H9 (cell line): ENCODE results near the gene DAZAP1. TPM values are rescaled to one million over a fixed set of nuclear protein-coding genes. Genes with fewer than 3 reads are reported as not detected.

Experiments
- DNase-seq: peaks from one replicate; pipeline ENCODE4 v3.0.0-alpha.2; 2017
- H2AFZ ChIP-seq: one replicate; pipeline ENCODE4 v1.6.1; 2013; ENCODE audit warnings: mild to moderate bottlenecking, low read length, control low read depth, moderate library complexity
- H2AK5ac ChIP-seq: 2 replicates; pipeline ENCODE4 v1.6.1; 2013; ENCODE audit warnings: low read length, control low read depth, mixed read lengths; ENCODE audit not compliant: insufficient read length
- H2BK120ac ChIP-seq: one replicate; pipeline ENCODE4 v1.6.1; 2013; ENCODE audit warnings: low read depth, mild to moderate bottlenecking, low read length, control low read depth, inconsistent platforms; ENCODE audit not compliant: poor library complexity, severe bottlenecking
- H2BK12ac ChIP-seq: 2 replicates; pipeline ENCODE4 v1.6.1; 2013; ENCODE audit warnings: low read length, control low read depth, mixed read lengths, low read depth; ENCODE audit not compliant: insufficient read length
- H2BK15ac ChIP-seq: 2 replicates; pipeline ENCODE4 v1.6.1; 2013; ENCODE audit warnings: low read depth, low read length, control low read depth
- H2BK20ac ChIP-seq: one replicate; pipeline ENCODE4 v1.6.1; 2013; ENCODE audit warnings: low read depth, mild to moderate bottlenecking, low read length, control low read depth, inconsistent platforms; ENCODE audit not compliant: poor library complexity, severe bottlenecking
- H2BK5ac ChIP-seq: 2 replicates; pipeline ENCODE4 v1.6.1; 2013; ENCODE audit warnings: low read length, control low read depth, mixed read lengths; ENCODE audit not compliant: insufficient read length
- H3K14ac ChIP-seq: 2 replicates; pipeline ENCODE4 v1.6.1; 2013; ENCODE audit warnings: low read length, control low read depth; ENCODE audit not compliant: insufficient read depth
- H3K18ac ChIP-seq: 2 replicates; pipeline ENCODE4 v1.6.1; 2013; ENCODE audit warnings: low read depth, mild to moderate bottlenecking, mixed read lengths, low read length, control low read depth; ENCODE audit not compliant: insufficient read length
- H3K23ac ChIP-seq: 2 replicates; pipeline ENCODE4 v1.6.1; 2013; ENCODE audit warnings: low read length, control low read depth, mixed read lengths, low read depth; ENCODE audit not compliant: insufficient read length
- H3K23me2 ChIP-seq: 2 replicates; pipeline ENCODE4 v1.6.1; 2013; ENCODE audit warnings: low read depth, mild to moderate bottlenecking, mixed read lengths, low read length, control low read depth; ENCODE audit not compliant: insufficient read length, poor library complexity, severe bottlenecking
- H3K27ac ChIP-seq: 2 replicates; pipeline ENCODE4 v1.5.1; 2013; ENCODE audit warnings: low read length, control low read depth, mixed read lengths, low read depth; ENCODE audit not compliant: insufficient read length
- H3K27me3 ChIP-seq: 2 replicates; pipeline ENCODE4 v1.6.1; 2013; ENCODE audit warnings: low read length, control low read depth, inconsistent platforms; ENCODE audit not compliant: insufficient read depth
- H3K4ac ChIP-seq: 2 replicates; pipeline ENCODE4 v1.6.1; 2013; ENCODE audit warnings: low read depth, mild to moderate bottlenecking, control low read depth, inconsistent platforms, low read length, moderate library complexity
- H3K4me1 ChIP-seq: 2 replicates; pipeline ENCODE4 v1.6.1; 2013; ENCODE audit warnings: low read length, control low read depth, inconsistent platforms; ENCODE audit not compliant: insufficient read depth
- H3K4me2 ChIP-seq: 2 replicates; pipeline ENCODE4 v1.6.1; 2013; ENCODE audit warnings: low read length, control low read depth, mixed read lengths; ENCODE audit not compliant: insufficient read length, insufficient read depth
- H3K56ac ChIP-seq: 2 replicates; pipeline ENCODE4 v1.6.1; 2013; ENCODE audit warnings: low read depth, mild to moderate bottlenecking, mixed read lengths, low read length, control low read depth; ENCODE audit not compliant: insufficient read length
- H3K79me1 ChIP-seq: 2 replicates; pipeline ENCODE4 v1.6.1; 2013; ENCODE audit warnings: low read depth, mild to moderate bottlenecking, moderate library complexity, low read length, control low read depth, inconsistent platforms; ENCODE audit not compliant: insufficient read depth, poor library complexity, severe bottlenecking
- H3K79me2 ChIP-seq: 2 replicates; pipeline ENCODE4 v1.6.1; 2013; ENCODE audit warnings: low read length, control low read depth, inconsistent platforms; ENCODE audit not compliant: insufficient read depth
- H3K9ac ChIP-seq: 2 replicates; pipeline ENCODE4 v1.6.1; 2013; ENCODE audit warnings: low read length, control low read depth, mixed read lengths; ENCODE audit not compliant: insufficient read length; ENCODE audit errors: extremely low read depth
- H3K9me3 ChIP-seq: one replicate; pipeline ENCODE4 v1.6.1; 2013; ENCODE audit warnings: low read depth, low read length, inconsistent platforms; ENCODE audit not compliant: control insufficient read depth
- H3T11ph ChIP-seq: one replicate; pipeline ENCODE4 v1.6.1; 2013; ENCODE audit warnings: mild to moderate bottlenecking, low read length, control low read depth, inconsistent platforms
- H4K20me1 ChIP-seq: one replicate; pipeline ENCODE4 v1.6.1; 2013; ENCODE audit not compliant: control insufficient read depth, insufficient read length, insufficient read depth
- H4K5ac ChIP-seq: 2 replicates; pipeline ENCODE4 v1.6.1; 2013; ENCODE audit warnings: low read depth, mild to moderate bottlenecking, mixed read lengths, low read length, control low read depth; ENCODE audit not compliant: insufficient read length
- H4K8ac ChIP-seq: replicated peaks from 2 replicates; pipeline ENCODE4 v1.6.1; 2013; ENCODE audit warnings: low read length, control low read depth, mixed read lengths, low read depth; ENCODE audit not compliant: insufficient read length
- H4K91ac ChIP-seq: 2 replicates; pipeline ENCODE4 v1.6.1; 2013; ENCODE audit warnings: low read depth, mild to moderate bottlenecking, moderate library complexity, mixed read lengths, low read length, control low read depth; ENCODE audit not compliant: insufficient read length
- H3K27ac Mint-ChIP-seq, 3 experiments: 2 replicates in 2 of 3; 3 replicates in 1 of 3; pipeline ENCODE4 v1.8.0; 2020 to 2021; ENCODE audit warnings: mixed read lengths in 3 of 3, mild to moderate bottlenecking in 1 of 3, moderate library complexity in 1 of 3
- H3K27me3 Mint-ChIP-seq: 2 replicates; pipeline ENCODE4 v1.8.0; 2021; ENCODE audit warnings: low read depth, mild to moderate bottlenecking, moderate library complexity, mixed read lengths
- H3K36me3 Mint-ChIP-seq, 3 experiments: 2 replicates in 2 of 3; 3 replicates in 1 of 3; pipeline ENCODE4 v1.8.0; 2020 to 2021; ENCODE audit warnings: low read depth in 3 of 3, mixed read lengths in 3 of 3; ENCODE audit not compliant: insufficient read depth in 1 of 3
- H3K4me1 Mint-ChIP-seq, 2 experiments: 2 replicates each; pipeline ENCODE4 v1.8.0; 2020; ENCODE audit warnings: mixed read lengths in 2 of 2
- H3K4me3 Mint-ChIP-seq, 2 experiments: 2 replicates in 1 of 2; 3 replicates in 1 of 2; pipeline ENCODE4 v1.8.0; 2020 to 2021; ENCODE audit warnings: mild to moderate bottlenecking in 2 of 2, mixed read lengths in 2 of 2, moderate library complexity in 1 of 2
- H3K9me3 Mint-ChIP-seq, 2 experiments: 2 replicates in 1 of 2; 3 replicates in 1 of 2; pipeline ENCODE4 v1.8.0; 2020; ENCODE audit warnings: mild to moderate bottlenecking in 2 of 2, mixed read lengths in 2 of 2, moderate library complexity in 1 of 2
- WGBS: extraction: QIAGEN DNeasy Blood & Tissue Kit; methylation state at CpG from one replicate; pipeline ENCODE4 v1.1.7; 2013; ENCODE audit warnings: missing lambda C conversion rate, low lambda C conversion rate, mixed read lengths; ENCODE audit not compliant: insufficient read length; ENCODE audit errors: extremely low coverage; 5-methylcytosine and 5-hydroxymethylcytosine counted together
- total RNA-seq: library from RNA; stranded (reverse); gene quantifications from 2 replicates; pipeline ENCODE4 v1.2.1, GENCODE V29; 2021
- TF ChIP-seq, protein P1 (sequence below): fragments of 200-600 bp; sonication (generic); conservative IDR thresholded peaks from 3 replicates; pipeline ENCODE4 v1.8.0; 2021; ENCODE audit warnings: antibody characterized with exemption, mild to moderate bottlenecking

Gene DAZAP1
- total RNA-seq, 1 experiment from 2014 or later: 265 TPM

DNA sequence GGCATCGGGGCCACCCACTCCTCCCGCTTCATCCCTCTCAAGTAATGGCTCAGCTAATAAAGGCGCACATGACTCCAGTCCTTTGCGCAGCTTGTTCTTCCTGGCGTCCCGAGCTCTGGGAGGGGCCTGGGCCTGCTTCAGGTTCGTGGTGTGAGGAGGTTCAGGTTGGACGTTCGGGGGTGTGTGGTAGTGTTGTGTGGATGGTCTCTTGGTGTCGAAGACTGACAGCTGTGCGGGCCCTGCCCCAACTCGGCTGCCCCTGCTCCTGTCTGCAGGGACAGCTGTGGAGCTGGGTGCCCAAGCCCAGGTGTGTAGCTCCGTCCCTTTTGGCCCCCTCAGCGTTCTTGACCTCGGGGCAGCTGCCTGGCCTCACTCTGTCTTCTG lies 33.0 kb downstream of the DAZAP1 start:
- Histone ChIP-seq H4K20me1 (no peaks in the 10 kb centered on the region), H2AFZ (no peak overlapping the region), H3K4me1 (no peaks in the 10 kb centered on the region), H3K23ac (no peak overlapping the region), H2BK15ac (no peak overlapping the region), H3K27ac (no peak overlapping the region), H4K91ac (no peak overlapping the region), H3K79me1 (peaks cover 12% of the 10 kb centered on the region), H3K4ac (no peak overlapping the region), H3K56ac (no peak overlapping the region), H4K8ac (no peak overlapping the region), H3T11ph (no peak overlapping the region), H4K5ac (no peak overlapping the region), H3K4me2 (no peak overlapping the region), H3K27me3 (no peaks in the 10 kb centered on the region), H2AK5ac (no peak overlapping the region), H2BK20ac (no peak overlapping the region), H3K9ac (no peak overlapping the region), H3K18ac (no peak overlapping the region), H3K79me2 (peaks cover 11% of the 10 kb centered on the region; the same call in 1 of the 2 replicates), H2BK5ac (no peak overlapping the region), H2BK120ac (no peak overlapping the region), H2BK12ac (no peak overlapping the region), H3K23me2 (peaks cover 5% of the 10 kb centered on the region), H3K14ac (no peak overlapping the region), H3K9me3 (no peaks in the 10 kb centered on the region)
- H3K27ac Mint-ChIP-seq: peak overlapping the region; percentile 68 to 92 (median 90); a peak in 3 of 7 replicates
- TF ChIP-seq, protein P1, sequence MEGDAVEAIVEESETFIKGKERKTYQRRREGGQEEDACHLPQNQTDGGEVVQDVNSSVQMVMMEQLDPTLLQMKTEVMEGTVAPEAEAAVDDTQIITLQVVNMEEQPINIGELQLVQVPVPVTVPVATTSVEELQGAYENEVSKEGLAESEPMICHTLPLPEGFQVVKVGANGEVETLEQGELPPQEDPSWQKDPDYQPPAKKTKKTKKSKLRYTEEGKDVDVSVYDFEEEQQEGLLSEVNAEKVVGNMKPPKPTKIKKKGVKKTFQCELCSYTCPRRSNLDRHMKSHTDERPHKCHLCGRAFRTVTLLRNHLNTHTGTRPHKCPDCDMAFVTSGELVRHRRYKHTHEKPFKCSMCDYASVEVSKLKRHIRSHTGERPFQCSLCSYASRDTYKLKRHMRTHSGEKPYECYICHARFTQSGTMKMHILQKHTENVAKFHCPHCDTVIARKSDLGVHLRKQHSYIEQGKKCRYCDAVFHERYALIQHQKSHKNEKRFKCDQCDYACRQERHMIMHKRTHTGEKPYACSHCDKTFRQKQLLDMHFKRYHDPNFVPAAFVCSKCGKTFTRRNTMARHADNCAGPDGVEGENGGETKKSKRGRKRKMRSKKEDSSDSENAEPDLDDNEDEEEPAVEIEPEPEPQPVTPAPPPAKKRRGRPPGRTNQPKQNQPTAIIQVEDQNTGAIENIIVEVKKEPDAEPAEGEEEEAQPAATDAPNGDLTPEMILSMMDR: no peak
- no peak for DNase-seq
- WGBS: no CpG with 5 or more reads among the region's 15 CpGs
- peaks cover 0 to 22% of the 10 kb centered on the region in 2 experiments for H3K4me1 Mint-ChIP-seq
- H3K36me3 Mint-ChIP-seq: peaks cover 29 to 55% (median 44%) of the 10 kb centered on the region in 3 experiments
- no peaks in the 10 kb centered on the region for H3K9me3 Mint-ChIP-seq
- H3K27me3 Mint-ChIP-seq: peaks cover 7% of the 10 kb centered on the region
- H3K4me3 Mint-ChIP-seq: peak overlapping the region; percentile 96 to 98
